ENCODE data around the gene RBM12.
"Not testable (repeated sequence)": the region's sequence is repeated elsewhere in the genome, so short reads cannot be mapped to it uniquely, and the experiment has no call there.

RBM12 gene

GRCh38 chr20:35698298-35699126 is 33.8 kb upstream of the RBM12 start:
- no peak for DNase-seq

GRCh38 chr20:35697696-35698297 is 33.1 kb upstream of the RBM12 start:
- no peak for DNase-seq

- no peak for DNase-seq
Measured at GRCh38 chr20:35695978-35696377, 31.3 kb upstream of the RBM12 start.

DNA sequence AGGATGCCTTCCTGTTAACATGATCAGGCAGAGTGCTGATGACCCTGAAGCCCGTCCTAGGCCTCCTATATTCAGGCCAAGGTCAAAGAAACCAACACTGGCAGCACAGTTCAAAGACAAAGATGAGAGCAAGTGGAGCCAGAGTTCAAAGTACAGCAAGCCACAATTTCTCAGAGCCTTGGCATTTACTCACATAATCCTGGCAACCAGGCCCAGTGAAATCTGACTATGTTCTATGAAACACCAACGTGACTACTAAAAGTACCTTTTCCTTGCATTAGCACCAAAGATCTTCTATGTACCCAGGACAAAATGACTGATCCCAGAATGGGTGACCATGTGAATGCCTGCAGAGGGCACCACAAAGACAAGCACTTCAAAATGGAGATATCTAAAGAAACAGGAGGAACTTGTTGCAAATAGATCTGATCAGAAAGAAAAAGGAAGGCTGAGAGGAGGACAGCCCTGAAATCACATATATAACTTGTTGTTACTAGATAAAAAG is 30.6 kb upstream of the RBM12 start:
- no peak for DNase-seq

DNA sequence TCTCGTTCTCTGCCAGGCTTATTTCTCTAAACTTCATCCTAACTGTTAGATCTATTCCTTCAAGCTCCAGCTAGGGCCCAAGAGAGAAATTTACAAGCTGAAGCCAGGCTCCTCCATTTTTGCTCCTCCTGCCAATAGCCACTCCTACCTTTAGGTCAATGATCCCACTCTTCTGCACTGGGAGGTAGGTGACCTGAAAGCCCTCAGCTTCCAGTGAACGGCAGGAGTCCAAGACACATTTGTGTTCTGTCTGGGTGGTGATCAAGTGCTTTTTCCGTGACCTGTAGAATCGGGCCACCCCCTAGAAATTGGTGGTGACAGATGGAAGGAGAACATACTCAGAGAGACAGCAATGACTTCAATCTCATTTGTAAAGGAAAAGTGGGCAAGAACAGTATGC is 25.6 kb upstream of the RBM12 start:
- no peak for DNase-seq

DNA sequence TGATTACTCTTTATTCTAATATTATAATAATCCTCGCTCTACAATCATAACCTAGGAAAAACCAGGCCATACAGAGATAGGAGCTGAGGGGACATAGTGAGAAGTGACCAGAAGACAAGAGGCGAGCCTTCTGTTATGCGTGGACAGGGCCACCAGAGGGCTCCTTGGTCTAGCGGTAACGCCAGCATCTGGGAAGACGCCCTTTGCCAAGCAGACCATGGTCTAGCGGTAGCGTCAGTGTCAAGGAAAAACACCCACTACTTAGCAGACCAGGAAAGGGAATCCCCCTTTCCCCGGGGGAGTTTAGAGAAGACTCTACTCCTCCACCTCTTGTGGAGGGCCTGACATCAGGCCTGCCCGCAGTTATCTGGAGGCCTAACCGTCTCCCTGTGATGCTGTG is 22.2 kb upstream of the RBM12 start:
- DNase-seq = not testable (repeated sequence)

DNA sequence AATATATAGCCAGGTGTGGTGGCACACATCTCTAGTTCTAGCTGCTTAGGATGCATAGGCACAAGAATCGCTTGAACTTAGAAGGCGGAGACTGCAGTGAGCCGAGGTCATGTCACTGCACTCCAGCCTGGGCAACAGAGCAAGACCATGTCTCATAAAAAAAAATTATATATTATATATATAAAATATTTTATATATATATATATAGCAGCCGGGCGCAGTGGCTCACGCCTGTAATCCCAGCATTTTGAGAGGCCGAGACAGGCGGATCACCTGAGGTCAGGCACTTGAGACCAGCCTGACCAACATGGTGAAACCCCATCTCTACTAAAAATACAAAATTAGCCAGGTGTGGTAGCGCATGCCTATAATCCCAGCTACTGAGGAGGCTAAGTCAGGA is 20.7 kb upstream of the RBM12 start:
- DNase-seq = not testable (repeated sequence)

DNA sequence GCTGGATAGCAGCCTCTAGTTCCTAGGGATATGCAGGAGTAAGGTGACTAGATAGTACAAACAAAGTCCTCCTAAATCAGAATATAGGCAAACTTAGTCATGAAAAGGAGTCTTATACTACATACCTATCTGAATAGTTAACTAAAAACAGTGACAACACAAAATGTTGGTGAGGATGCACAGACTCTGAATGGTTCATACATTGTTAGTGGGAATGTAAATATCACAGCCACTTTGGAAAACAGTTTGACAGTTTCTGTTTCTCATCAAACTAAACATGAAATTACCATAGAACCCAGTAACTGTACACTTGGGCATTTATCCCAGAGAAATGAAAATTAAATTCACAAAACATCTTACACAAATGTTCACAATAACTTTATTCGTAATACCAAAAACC is 17.3 kb upstream of the RBM12 start:
- DNase-seq = no peak

DNA sequence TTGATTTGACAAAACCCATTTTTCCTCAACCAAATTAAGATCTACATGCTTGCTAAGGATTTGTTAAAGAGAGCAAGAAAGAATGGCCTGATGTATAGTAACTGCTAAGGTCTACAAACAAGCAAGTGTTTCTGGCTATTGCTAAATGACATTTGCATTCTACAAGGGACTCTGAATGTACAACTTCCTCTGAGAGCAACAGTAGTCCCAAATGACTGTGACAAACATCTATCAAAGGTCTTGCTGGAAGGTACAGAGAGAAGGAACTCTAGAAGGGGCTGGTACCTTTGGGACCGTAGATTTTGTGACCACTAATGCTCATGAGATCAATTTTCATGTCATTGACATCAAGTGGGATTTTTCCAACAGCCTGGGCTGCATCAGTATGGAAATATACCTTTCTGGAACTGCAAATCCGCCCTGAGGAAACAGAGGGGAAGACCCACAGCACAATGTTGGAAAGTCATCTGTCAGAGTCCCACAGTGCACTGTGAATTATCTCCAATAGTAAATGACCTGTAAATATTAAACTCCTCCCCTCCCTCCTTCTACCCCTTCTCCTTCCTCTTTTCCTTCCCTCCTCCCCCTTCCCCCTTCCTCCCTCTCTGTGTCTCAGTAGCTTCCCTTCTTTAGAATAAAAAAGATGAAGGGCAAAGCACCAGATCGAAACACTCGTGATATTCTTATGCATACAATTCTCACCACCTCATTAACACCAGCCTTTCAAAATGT is 15.9 kb upstream of the RBM12 start:
- peak; percentile 46 to 48 for DNase-seq

DNA sequence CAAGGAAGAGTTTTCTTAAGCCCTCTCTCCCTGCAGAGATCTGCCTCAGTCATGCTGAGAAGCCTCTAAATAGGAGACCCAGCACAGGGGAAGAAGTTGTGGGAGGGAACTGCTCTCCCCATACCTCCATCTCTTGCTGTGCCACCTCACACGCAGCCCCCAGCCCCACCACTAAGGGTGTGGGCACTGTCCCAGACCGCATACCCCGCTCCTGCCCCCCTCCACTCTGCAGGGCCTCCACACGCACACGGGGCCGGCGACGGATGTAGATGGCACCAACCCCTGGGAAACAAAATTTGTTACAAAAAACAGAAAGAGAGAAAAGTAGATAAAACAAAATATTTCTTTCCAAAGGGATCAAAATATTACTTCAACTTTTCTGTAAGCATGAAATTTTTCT is 10.2 kb upstream of the RBM12 start:
- no peak for DNase-seq

GRCh38 chr20:35673884-35674283 is 9.2 kb upstream of the RBM12 start:
- DNase-seq = no peak

DNA sequence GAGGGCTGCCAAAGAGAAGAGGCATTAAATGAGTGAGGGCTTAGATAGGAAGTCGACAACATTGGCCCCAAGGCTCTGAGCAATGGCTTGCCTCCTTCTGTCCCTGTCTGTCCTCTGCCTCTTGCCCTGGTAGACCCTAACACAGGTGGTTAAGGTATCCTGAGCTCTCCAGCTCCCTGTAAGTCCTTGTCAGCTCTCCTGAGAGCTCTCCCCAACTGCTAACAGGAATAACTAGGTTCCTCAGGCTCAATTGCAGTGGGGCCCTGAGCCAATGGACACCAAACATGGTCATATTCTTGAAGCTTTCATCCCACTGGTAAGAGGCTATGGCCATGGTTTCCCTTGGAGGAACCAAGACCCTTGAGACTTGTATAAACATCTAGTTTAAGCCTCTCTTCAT is 5.0 kb upstream of the RBM12 start:
- DNase-seq = no peak

GRCh38 chr20:35669221-35669620 is 4.5 kb upstream of the RBM12 start:
- DNase-seq = no peak

DNA sequence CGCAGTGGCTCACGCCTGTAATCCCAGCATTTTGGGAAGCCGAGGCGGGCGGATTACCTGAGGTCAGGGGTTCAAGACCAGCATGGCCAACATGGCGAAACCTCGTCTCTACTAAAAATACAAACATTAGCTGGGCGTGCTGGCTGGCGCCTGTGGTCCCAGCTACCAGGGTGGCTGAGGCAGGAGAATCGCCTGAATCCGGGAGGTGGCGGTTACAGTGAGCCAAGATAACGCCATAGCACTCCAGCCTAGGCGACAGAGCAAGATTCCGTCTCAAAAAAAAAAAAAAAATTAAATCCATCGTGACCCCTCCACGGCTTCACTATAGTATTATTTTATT is 1.2 kb upstream of the RBM12 start:
- DNase-seq = no peak

DNA sequence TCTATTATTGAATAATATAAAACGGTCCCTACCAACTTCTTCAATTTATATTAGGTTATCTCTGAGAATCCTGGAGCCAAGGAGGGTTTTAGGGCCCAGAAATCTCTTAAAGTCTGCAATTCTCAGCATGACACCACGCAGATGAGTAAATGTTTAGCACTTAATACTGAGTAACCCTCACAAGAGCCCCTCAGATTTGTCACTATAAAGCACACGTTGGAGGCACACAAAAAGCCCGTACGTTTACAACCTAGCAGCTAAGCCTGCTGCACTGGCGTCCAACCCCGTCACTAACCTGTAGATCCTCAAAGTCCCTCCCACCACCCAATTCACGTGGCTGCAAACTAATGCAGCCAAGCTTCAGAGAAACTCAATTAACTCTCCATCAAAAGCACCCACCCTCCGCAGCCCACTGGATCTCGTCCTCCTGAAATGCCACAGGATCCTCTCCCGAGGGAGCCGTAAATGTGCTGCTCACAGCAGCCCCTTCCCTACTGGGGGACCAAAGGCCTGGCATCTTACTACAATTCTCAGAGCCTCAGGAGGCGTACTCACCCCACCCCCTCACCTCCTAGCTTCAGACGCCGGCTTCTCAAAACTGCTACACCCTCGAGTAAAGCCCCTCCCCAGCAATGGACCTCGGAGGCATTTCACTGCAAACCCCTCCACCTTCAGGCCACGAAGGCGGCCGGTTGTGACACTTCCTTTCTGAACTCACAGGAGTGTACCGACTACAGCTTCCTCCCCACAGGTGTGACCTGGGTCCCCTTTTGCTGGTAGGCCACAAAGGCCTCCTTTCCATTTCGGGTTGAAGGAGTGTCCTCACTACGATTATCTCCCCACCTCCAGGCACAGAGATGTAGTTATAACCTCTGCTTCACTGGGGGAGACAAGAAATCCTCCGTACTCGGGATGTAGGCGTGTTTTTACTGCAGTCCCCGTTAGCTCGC is 909 bp downstream of the RBM12 start:
- peak; percentile 19 to 27 for DNase-seq

- DNase-seq = no peak
Measured at GRCh38 chr20:35662551-35662950, 2.1 kb downstream of the RBM12 start.

- no peak for DNase-seq
Measured at GRCh38 chr20:35661908-35662307, 2.8 kb downstream of the RBM12 start.

DNA sequence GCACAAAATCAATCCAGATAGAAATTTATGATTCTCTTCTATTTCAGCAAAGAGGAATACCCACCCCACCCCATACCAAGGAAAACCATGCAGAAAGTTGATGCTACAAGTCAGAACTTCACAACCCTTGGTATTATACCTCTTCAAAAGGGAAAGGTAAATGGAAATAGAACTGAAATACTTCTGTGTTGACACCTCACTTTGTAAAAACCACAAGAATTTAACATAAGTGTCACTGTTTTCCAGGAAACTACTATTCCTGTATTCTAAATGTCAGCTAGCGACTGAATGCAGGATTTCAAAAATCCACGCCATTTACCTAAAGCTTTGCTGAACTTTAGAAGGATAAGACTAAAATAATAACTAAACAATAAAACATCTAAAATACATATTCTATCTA is 3.6 kb downstream of the RBM12 start:
- DNase-seq = no peak

GRCh38 chr20:35660122-35660937 is 4.4 kb downstream of the RBM12 start:
- no peak for DNase-seq

- DNase-seq = no peak
Measured at GRCh38 chr20:35657271-35657670, 7.4 kb downstream of the RBM12 start.

GRCh38 chr20:35654415-35654814 is 10.3 kb downstream of the RBM12 start:
- DNase-seq = no peak

DNA sequence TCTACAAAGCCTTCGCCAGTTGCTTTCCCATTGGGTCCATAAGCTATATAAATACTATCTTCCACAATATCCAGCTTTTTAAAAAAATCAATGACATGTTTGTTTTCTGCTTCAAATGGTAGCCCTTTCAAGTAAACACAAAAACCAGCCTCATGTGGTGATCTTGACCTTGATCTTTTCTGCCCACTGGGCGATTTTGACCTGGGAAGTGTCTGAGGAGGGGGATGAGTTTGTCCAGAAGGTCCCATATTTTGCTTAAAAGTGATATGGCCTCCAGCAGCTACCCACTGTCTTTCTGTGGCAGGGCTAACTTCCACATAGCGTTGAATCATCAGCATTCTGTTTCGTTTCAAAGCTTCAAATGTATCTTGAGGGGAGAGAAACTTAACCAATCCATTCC is 10.8 kb downstream of the RBM12 start:
- no peak for DNase-seq
